ENCODE results near the gene EPG5.
A peak's percentile ranks its signal among the peaks of the same experiment; 100 is the strongest.

EPG5 gene

GRCh38 chr18:45976974-45977373 lies 9.8 kb upstream of the EPG5 start:
- TF ChIP-seq CREB1 (IDR thresholded peaks at IDR 0.05; ENCODE audit: low read depth), result no peak
- no peak for TF ChIP-seq NFIC (IDR thresholded peaks at IDR 0.05)
- TF ChIP-seq FOXM1 (IDR thresholded peaks at IDR 0.05; ENCODE audit: borderline replicate concordance, low read depth), result no peak
- TF ChIP-seq RAD21 (IDR thresholded peaks at IDR 0.05; ENCODE audit: low read depth), result no peak
- TF ChIP-seq TAF1 (IDR thresholded peaks at IDR 0.05; ENCODE audit: low read depth), result no peak
- no peak for TF ChIP-seq CEBPB (IDR thresholded peaks at IDR 0.05)
- TF ChIP-seq MAX (IDR thresholded peaks at IDR 0.05), result no peak
- no peak for TF ChIP-seq TEAD4 (IDR thresholded peaks at IDR 0.05)

GRCh38 chr18:45976566-45976965 lies 9.4 kb upstream of the EPG5 start:
- TF ChIP-seq FOXM1 (IDR thresholded peaks at IDR 0.05; ENCODE audit: borderline replicate concordance, low read depth) (no peak), CREB1 (IDR thresholded peaks at IDR 0.05; ENCODE audit: low read depth) (no peak), REST (IDR thresholded peaks at IDR 0.05; ENCODE audit: low read depth) (no peak), ZBTB7A (IDR thresholded peaks at IDR 0.05; ENCODE audit: low read depth) (no peak), TEAD4 (IDR thresholded peaks at IDR 0.05) (no peak), MAX (IDR thresholded peaks at IDR 0.05) (no peak), RAD21 (IDR thresholded peaks at IDR 0.05; ENCODE audit: low read depth) (no peak), YY1 (IDR thresholded peaks at IDR 0.05; ENCODE audit: low read depth) (no peak), EP300 (IDR thresholded peaks at IDR 0.05; ENCODE audit: borderline replicate concordance) (no peak), USF1 (IDR thresholded peaks at IDR 0.05) (no peak), NFIC (IDR thresholded peaks at IDR 0.05) (no peak), TCF12 (IDR thresholded peaks at IDR 0.05; ENCODE audit: low read depth) (no peak), EGR1 (IDR thresholded peaks at IDR 0.05) (no peak), CEBPB (IDR thresholded peaks at IDR 0.05) (no peak), TAF1 (IDR thresholded peaks at IDR 0.05; ENCODE audit: low read depth) (no peak)

- TF ChIP-seq CEBPB (IDR thresholded peaks at IDR 0.05), result 0 out of 2 replicates have a peak, but pooled peaks have one; percentile 27
- peak; percentile 93 for TF ChIP-seq RAD21 (IDR thresholded peaks at IDR 0.05; ENCODE audit: low read depth)
- TF ChIP-seq CREB1 (IDR thresholded peaks at IDR 0.05; ENCODE audit: low read depth), result no peak
- TF ChIP-seq MAX (IDR thresholded peaks at IDR 0.05), result no peak
- no peak for TF ChIP-seq TEAD4 (IDR thresholded peaks at IDR 0.05)
- TF ChIP-seq REST (IDR thresholded peaks at IDR 0.05; ENCODE audit: low read depth), result no peak
These were observed 7.0 kb upstream of the EPG5 start for GRCh38 chr18:45974088-45974536.

- TF ChIP-seq ZBTB7A (IDR thresholded peaks at IDR 0.05; ENCODE audit: low read depth) (no peak), CEBPB (IDR thresholded peaks at IDR 0.05) (no peak), TAF1 (IDR thresholded peaks at IDR 0.05; ENCODE audit: low read depth) (no peak), MAX (IDR thresholded peaks at IDR 0.05) (no peak), REST (IDR thresholded peaks at IDR 0.05; ENCODE audit: low read depth) (no peak), RAD21 (IDR thresholded peaks at IDR 0.05; ENCODE audit: low read depth) (no peak), TEAD4 (IDR thresholded peaks at IDR 0.05) (no peak), YY1 (IDR thresholded peaks at IDR 0.05; ENCODE audit: low read depth) (no peak), EP300 (IDR thresholded peaks at IDR 0.05; ENCODE audit: borderline replicate concordance) (no peak), NFIC (IDR thresholded peaks at IDR 0.05) (no peak), USF1 (IDR thresholded peaks at IDR 0.05) (no peak), EGR1 (IDR thresholded peaks at IDR 0.05) (no peak), TCF12 (IDR thresholded peaks at IDR 0.05; ENCODE audit: low read depth) (no peak), FOXM1 (IDR thresholded peaks at IDR 0.05; ENCODE audit: borderline replicate concordance, low read depth) (no peak), CREB1 (IDR thresholded peaks at IDR 0.05; ENCODE audit: low read depth) (no peak)
These were observed 4.3 kb downstream of the EPG5 start for GRCh38 chr18:45962866-45963265.
